Measurements from ENCODE around the gene CTIF.

- TF ChIP-seq, protein P1, sequence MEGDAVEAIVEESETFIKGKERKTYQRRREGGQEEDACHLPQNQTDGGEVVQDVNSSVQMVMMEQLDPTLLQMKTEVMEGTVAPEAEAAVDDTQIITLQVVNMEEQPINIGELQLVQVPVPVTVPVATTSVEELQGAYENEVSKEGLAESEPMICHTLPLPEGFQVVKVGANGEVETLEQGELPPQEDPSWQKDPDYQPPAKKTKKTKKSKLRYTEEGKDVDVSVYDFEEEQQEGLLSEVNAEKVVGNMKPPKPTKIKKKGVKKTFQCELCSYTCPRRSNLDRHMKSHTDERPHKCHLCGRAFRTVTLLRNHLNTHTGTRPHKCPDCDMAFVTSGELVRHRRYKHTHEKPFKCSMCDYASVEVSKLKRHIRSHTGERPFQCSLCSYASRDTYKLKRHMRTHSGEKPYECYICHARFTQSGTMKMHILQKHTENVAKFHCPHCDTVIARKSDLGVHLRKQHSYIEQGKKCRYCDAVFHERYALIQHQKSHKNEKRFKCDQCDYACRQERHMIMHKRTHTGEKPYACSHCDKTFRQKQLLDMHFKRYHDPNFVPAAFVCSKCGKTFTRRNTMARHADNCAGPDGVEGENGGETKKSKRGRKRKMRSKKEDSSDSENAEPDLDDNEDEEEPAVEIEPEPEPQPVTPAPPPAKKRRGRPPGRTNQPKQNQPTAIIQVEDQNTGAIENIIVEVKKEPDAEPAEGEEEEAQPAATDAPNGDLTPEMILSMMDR (IDR thresholded peaks at IDR 0.05), result no peak
- no peak for TF ChIP-seq ZFX (IDR thresholded peaks at IDR 0.05; ENCODE audit: borderline replicate concordance)
Measured at GRCh38 chr18:48732767-48733424, 194.1 kb downstream of the CTIF start.

Data from 22Rv1 (cell line).